ENCODE measurements around the gene DSP. TPM values are rescaled to one million over a fixed set of nuclear protein-coding genes. Genes with fewer than 3 reads are reported as not detected.
A peak's percentile ranks its signal among the peaks of the same experiment; 100 is the strongest.

DSP gene
- total and polyA plus RNA-seq, 2 of the 13 experiments (the other 11 are each of a cell fraction or from before 2014, with no cell fraction given) = 89.8 to 117 TPM

DNA sequence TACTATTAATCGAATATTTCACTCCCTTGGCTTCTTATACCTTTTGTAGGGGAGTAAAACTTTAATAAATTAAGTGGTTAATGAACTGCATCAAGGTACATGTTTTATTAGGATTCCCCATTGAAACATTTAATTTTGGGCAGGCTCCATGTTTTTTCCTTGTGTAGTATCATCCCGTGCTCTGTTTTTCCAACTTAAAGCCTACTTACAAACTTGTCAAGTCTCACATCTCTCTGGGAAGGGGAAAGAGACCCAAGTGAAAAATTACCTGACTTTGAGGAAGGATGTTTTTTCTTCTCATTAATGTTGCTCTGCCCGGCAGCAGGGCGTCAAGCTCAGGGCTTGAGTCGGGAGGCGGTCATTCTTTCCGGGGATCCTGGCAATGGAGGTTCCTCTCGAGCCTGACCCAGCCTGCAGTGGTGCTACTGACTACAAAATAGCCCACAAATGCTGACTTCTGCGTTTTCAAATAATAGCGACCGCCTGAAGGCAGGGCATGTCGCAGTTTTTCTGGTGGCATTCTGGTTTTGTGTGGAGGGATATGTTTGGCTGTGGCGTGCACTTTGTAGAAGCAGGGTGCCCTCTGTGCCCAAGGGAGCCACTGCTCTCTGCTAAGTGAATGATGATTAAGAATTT is 2.4 kb downstream of the DSP start (continued):
- TF ChIP-seq, protein P1, sequence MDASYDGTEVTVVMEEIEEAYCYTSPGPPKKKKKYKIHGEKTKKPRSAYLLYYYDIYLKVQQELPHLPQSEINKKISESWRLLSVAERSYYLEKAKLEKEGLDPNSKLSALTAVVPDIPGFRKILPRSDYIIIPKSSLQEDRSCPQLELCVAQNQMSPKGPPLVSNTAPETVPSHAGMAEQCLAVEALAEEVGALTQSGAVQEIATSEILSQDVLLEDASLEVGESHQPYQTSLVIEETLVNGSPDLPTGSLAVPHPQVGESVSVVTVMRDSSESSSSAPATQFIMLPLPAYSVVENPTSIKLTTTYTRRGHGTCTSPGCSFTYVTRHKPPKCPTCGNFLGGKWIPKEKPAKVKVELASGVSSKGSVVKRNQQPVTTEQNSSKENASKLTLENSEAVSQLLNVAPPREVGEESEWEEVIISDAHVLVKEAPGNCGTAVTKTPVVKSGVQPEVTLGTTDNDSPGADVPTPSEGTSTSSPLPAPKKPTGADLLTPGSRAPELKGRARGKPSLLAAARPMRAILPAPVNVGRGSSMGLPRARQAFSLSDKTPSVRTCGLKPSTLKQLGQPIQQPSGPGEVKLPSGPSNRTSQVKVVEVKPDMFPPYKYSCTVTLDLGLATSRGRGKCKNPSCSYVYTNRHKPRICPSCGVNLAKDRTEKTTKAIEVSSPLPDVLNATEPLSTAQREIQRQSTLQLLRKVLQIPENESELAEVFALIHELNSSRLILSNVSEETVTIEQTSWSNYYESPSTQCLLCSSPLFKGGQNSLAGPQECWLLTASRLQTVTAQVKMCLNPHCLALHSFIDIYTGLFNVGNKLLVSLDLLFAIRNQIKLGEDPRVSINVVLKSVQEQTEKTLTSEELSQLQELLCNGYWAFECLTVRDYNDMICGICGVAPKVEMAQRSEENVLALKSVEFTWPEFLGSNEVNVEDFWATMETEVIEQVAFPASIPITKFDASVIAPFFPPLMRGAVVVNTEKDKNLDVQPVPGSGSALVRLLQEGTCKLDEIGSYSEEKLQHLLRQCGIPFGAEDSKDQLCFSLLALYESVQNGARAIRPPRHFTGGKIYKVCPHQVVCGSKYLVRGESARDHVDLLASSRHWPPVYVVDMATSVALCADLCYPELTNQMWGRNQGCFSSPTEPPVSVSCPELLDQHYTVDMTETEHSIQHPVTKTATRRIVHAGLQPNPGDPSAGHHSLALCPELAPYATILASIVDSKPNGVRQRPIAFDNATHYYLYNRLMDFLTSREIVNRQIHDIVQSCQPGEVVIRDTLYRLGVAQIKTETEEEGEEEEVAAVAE (CRISPR knock-in tag; IDR thresholded peaks at IDR 0.05; ENCODE audit: borderline replicate concordance) = 0 out of 2 replicates have a peak, but pooled peaks have one; percentile 47
- TF ChIP-seq FLYWCH1 (CRISPR knock-in tag; IDR thresholded peaks at IDR 0.05) = no peak
- TF ChIP-seq MAFK (conservative IDR thresholded peaks at IDR 0.05 in 1 of 2, IDR thresholded peaks at IDR 0.05 in 1 of 2; ENCODE audit: low read length in 2 of 2) = peak; percentile 74 to 88
- TF ChIP-seq, protein P2, sequence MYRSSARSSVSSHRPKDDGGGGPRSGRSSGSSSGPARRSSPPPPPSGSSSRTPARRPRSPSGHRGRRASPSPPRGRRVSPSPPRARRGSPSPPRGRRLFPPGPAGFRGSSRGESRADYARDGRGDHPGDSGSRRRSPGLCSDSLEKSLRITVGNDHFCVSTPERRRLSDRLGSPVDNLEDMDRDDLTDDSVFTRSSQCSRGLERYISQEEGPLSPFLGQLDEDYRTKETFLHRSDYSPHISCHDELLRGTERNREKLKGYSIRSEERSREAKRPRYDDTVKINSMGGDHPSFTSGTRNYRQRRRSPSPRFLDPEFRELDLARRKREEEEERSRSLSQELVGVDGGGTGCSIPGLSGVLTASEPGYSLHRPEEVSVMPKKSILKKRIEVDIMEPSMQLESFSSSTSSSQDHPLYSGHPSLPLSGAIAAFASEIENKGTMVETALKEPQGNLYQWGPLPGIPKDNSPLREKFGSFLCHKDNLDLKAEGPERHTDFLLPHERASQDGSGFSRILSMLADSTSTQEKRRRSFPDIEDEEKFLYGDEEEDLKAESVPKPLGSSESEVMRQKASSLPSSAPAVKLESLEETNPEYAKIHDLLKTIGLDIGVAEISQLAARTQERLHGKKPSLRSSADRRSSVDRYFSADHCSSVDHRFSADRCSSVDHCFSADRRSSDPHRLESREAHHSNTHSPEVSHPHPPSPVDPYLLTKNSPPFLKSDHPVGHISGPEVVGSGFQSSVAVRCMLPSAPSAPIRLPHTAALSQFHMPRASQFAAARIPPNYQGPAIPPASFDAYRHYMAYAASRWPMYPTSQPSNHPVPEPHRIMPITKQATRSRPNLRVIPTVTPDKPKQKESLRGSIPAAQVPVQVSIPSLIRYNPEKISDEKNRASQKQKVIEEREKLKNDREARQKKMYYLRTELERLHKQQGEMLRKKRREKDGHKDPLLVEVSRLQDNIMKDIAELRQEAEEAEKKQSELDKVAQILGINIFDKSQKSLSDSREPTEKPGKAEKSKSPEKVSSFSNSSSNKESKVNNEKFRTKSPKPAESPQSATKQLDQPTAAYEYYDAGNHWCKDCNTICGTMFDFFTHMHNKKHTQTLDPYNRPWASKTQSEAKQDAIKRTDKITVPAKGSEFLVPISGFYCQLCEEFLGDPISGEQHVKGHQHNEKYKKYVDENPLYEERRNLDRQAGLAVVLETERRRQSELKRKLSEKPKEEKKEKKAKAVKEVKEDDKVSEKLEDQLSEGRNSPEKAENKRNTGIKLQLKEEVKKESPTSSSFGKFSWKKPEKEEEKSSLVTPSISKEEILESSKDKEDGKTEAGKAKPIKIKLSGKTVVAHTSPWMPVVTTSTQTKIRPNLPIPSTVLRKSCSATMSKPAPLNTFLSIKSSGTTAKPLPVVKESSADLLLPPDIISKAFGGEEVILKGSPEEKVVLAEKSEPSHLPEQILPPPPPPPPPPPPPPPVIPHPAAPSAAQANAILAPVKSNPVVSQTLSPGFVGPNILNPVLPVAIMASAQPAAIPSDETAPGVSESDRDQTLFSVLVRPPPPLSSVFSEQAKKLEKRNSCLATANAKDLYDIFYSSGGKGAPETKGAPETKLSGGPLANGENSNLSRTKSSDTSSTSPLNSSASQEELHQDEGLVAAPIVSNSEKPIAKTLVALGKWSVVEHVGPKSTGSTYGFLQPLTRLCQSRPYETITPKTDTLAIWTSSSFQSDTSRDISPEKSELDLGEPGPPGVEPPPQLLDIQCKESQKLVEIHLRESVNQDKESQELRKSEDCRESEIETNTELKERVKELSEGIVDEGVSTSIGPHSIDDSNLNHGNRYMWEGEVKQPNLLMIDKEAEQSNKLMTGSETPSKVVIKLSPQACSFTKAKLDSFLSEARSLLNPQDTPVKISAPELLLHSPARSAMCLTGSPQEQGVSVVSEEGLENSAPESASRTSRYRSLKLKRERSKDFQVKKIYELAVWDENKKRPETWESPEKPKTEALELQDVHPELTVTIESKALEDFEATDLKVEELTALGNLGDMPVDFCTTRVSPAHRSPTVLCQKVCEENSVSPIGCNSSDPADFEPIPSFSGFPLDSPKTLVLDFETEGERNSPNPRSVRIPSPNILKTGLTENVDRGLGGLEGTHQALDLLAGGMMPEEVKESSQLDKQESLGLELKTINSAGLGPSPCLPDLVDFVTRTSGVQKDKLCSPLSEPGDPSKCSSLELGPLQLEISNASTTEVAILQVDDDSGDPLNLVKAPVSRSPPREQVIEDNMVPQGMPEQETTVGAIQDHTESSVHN (CRISPR knock-in tag; IDR thresholded peaks at IDR 0.05) = no peak
- TF ChIP-seq ZNF747 (CRISPR knock-in tag; IDR thresholded peaks at IDR 0.05; ENCODE audit: borderline replicate concordance) = no peak
- TF ChIP-seq, protein P3, sequence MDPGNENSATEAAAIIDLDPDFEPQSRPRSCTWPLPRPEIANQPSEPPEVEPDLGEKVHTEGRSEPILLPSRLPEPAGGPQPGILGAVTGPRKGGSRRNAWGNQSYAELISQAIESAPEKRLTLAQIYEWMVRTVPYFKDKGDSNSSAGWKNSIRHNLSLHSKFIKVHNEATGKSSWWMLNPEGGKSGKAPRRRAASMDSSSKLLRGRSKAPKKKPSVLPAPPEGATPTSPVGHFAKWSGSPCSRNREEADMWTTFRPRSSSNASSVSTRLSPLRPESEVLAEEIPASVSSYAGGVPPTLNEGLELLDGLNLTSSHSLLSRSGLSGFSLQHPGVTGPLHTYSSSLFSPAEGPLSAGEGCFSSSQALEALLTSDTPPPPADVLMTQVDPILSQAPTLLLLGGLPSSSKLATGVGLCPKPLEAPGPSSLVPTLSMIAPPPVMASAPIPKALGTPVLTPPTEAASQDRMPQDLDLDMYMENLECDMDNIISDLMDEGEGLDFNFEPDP (CRISPR knock-in tag; conservative IDR thresholded peaks at IDR 0.05) = no peak
- TF ChIP-seq SAFB2 (CRISPR knock-in tag; IDR thresholded peaks at IDR 0.05; ENCODE audit: borderline replicate concordance, low read depth) = no peak
- no peak for TF ChIP-seq ZNF775 (CRISPR knock-in tag; IDR thresholded peaks at IDR 0.05; ENCODE audit: borderline replicate concordance)
- TF ChIP-seq, protein P4, sequence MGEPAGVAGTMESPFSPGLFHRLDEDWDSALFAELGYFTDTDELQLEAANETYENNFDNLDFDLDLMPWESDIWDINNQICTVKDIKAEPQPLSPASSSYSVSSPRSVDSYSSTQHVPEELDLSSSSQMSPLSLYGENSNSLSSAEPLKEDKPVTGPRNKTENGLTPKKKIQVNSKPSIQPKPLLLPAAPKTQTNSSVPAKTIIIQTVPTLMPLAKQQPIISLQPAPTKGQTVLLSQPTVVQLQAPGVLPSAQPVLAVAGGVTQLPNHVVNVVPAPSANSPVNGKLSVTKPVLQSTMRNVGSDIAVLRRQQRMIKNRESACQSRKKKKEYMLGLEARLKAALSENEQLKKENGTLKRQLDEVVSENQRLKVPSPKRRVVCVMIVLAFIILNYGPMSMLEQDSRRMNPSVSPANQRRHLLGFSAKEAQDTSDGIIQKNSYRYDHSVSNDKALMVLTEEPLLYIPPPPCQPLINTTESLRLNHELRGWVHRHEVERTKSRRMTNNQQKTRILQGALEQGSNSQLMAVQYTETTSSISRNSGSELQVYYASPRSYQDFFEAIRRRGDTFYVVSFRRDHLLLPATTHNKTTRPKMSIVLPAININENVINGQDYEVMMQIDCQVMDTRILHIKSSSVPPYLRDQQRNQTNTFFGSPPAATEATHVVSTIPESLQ (CRISPR knock-in tag; conservative IDR thresholded peaks at IDR 0.05) = no peak
- 0 out of 2 replicates have a peak, but pooled peaks have one; percentile 14 for TF ChIP-seq HDAC2 (CRISPR knock-in tag; IDR thresholded peaks at IDR 0.05)
- TF ChIP-seq TAF1 (CRISPR knock-in tag; IDR thresholded peaks at IDR 0.05) = peak; percentile 54; the same call in 1 of the 2 replicates
- TF ChIP-seq FOXK1 (CRISPR knock-in tag; IDR thresholded peaks at IDR 0.05; ENCODE audit: borderline replicate concordance, low read depth) = no peak
